Epithelial cell of proximal tubule (primary cell): ENCODE data around the gene HEG1. TPM values are rescaled to one million over a fixed set of nuclear protein-coding genes. Genes with fewer than 3 reads are reported as not detected.

Experiments used
- DNase-seq: peaks from one replicate; pipeline ENCODE4 v3.0.0-alpha.2; 2011; ENCODE audit warnings: low read depth
- H3K4me3 ChIP-seq: 2 replicates; pipeline ENCODE4 v1.5.1; 2011; ENCODE audit warnings: low read depth, mild to moderate bottlenecking, low read length
- total RNA-seq: library from RNA; depleted of rRNA; stranded (reverse); fragments of >200 nt; gene quantifications from 2 replicates; pipeline ENCODE4 v1.2.3, GENCODE V29; 2015
- TF ChIP-seq, protein P1 (sequence below): conservative IDR thresholded peaks from 2 replicates; pipeline ENCODE4 v1.5.1; 2012; ENCODE audit warnings: low read depth, mild to moderate bottlenecking, low read length

The HEG1 gene
- total RNA-seq, 1 donor from 2014 or later, result 17.6 TPM

DNA sequence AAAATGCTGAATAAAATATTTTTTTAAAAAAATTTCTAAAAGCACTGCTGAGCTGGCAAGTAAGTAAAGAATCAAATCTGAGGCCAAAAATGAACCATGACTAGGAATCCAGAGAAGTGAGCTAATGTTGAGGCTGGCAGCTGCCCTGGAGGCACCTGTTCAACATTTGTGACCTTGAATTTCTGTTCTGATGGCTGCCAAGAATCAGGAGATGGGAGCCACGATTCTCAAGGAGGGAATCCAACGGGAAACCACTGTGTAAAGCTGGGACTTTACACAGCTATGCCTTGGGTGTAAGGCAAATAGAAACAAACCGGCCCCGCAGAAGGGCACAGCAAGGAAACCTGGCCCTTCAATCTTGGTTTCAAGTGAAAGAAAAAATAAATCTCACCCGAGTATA lies 22.7 kb downstream of the HEG1 start:
- no peak for DNase-seq
- H3K4me3 ChIP-seq, result no peak overlapping the region
- TF ChIP-seq, protein P1, sequence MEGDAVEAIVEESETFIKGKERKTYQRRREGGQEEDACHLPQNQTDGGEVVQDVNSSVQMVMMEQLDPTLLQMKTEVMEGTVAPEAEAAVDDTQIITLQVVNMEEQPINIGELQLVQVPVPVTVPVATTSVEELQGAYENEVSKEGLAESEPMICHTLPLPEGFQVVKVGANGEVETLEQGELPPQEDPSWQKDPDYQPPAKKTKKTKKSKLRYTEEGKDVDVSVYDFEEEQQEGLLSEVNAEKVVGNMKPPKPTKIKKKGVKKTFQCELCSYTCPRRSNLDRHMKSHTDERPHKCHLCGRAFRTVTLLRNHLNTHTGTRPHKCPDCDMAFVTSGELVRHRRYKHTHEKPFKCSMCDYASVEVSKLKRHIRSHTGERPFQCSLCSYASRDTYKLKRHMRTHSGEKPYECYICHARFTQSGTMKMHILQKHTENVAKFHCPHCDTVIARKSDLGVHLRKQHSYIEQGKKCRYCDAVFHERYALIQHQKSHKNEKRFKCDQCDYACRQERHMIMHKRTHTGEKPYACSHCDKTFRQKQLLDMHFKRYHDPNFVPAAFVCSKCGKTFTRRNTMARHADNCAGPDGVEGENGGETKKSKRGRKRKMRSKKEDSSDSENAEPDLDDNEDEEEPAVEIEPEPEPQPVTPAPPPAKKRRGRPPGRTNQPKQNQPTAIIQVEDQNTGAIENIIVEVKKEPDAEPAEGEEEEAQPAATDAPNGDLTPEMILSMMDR, result no peak

DNA sequence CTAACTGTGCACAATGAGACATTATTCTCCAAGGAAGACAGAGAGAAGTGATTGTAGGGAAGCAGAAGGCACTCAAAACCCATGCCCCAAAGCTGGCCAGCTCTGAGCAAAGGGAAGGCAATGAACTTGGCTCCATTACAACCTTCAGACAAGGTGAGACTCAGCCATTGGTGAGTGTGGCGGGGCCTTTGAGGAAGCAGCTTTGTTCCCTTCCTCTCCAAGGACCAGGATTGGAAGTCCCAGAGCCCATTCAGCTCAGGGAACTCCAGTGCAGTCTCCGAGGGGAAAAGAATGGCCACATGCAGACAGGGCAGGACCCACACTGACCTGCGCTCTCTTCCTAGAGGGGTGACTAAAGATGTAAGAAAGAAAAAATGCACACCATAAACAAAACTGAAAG lies 23.1 kb downstream of the HEG1 start:
- TF ChIP-seq, protein P1, result no peak
- H3K4me3 ChIP-seq, result no peak overlapping the region
- no peak for DNase-seq

- H3K4me3 ChIP-seq, result no peak overlapping the region
- TF ChIP-seq, protein P1, result peak; percentile 17
- peak; percentile 87 for DNase-seq
Measured at GRCh38 chr3:125032100-125032643, 23.6 kb downstream of the HEG1 start.

GRCh38 chr3:125031544-125031943 lies 24.3 kb downstream of the HEG1 start:
- TF ChIP-seq, protein P1, result no peak
- no peak overlapping the region for H3K4me3 ChIP-seq
- no peak for DNase-seq

DNA sequence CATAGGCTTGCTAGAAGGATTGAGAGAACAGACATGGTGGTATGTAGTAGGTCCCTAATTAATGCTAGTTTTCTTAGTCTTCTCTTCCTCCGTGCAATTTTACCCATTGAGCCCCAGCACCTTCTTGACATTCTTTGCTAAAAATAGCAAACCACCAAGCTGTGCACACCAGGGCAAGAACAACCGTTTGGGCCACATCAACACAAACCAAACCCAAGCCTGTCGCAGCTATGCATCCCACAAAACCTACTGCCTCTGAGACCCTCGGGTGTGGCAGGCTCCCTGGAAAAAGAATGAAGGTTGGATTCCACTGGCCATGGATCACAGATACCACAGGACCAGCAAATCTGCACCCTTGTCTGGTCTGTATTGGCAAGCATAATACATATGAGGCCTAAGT lies 27.1 kb downstream of the HEG1 start:
- no peak overlapping the region for H3K4me3 ChIP-seq
- TF ChIP-seq, protein P1, result no peak
- DNase-seq, result no peak

- TF ChIP-seq, protein P1, result no peak
- no peak overlapping the region for H3K4me3 ChIP-seq
- no peak for DNase-seq
Measured at GRCh38 chr3:125025642-125026041, 30.2 kb downstream of the HEG1 start.

GRCh38 chr3:125024817-125025216 lies 31.0 kb downstream of the HEG1 start:
- no peak overlapping the region for H3K4me3 ChIP-seq
- no peak for DNase-seq
- TF ChIP-seq, protein P1, result no peak
